Endothelial cell of umbilical vein (primary cell): ENCODE data around the gene RAD51B. TPM values are rescaled to one million over a fixed set of nuclear protein-coding genes. Genes with fewer than 3 reads are reported as not detected.

Experiments used
- BruUV-seq: library from RNA; stranded (reverse); fragments of 400-500 nt; replicated peaks from 2 replicates; lab custom pipeline; 2021; lab: Mats Ljungman, UMichigan
- CTCF ChIA-PET: fragments of 300-600, 350-600 bp; sonication (Branson Sonifier 250); formaldehyde crosslinking; loops from one replicate; lab custom pipeline; 2021; ENCODE audit warnings: antibody characterized with exemption, inconsistent platforms; lab: Charles Lee
- POLR2A ChIA-PET: fragments of 300-600, 350-600 bp; sonication (Branson Sonifier 250); formaldehyde crosslinking; loops from one replicate; lab custom pipeline; 2021; ENCODE audit warnings: antibody characterized with exemption, inconsistent platforms; lab: Charles Lee
- DNase-seq: peaks from one replicate; pipeline ENCODE4 v3.0.0-alpha.2; 2011; ENCODE audit warnings: low read depth, low spot score
- FAIRE-seq: peaks from 2 replicates; lab custom pipeline; 2011; peaks lifted over from hg19 to GRCh38; lab: Jason Lieb, UNC
- H2AFZ ChIP-seq: 2 replicates; pipeline ENCODE4 v1.6.0; 2012; ENCODE audit warnings: low read depth, low read length, control low read depth, inconsistent platforms
- H3K27ac ChIP-seq: 2 replicates; pipeline ENCODE4 v1.5.1; 2011; ENCODE audit warnings: low read depth, mild to moderate bottlenecking, control low read depth, low read length, moderate library complexity; ENCODE audit not compliant: insufficient read depth
- H3K27me3 ChIP-seq, 2 experiments: 2 replicates each; pipeline versions ENCODE4 v1.6.0 to v1.6.1; 2011; ENCODE audit warnings: low read length in 2 of 2, mixed read lengths in 1 of 2; ENCODE audit not compliant: control insufficient read depth in 2 of 2, insufficient read depth in 2 of 2
- H3K36me3 ChIP-seq, 2 experiments: 2 replicates in 1 of 2; 3 replicates in 1 of 2; pipeline ENCODE4 v1.5.1; 2011; ENCODE audit warnings: low read length in 2 of 2, mild to moderate bottlenecking in 1 of 2, moderate library complexity in 1 of 2; ENCODE audit not compliant: control insufficient read depth in 2 of 2, insufficient read depth in 2 of 2; ENCODE audit errors: extremely low read depth in 1 of 2
- H3K4me1 ChIP-seq: 3 replicates; pipeline ENCODE4 v1.5.1; 2011; ENCODE audit warnings: mild to moderate bottlenecking, low read length; ENCODE audit not compliant: control insufficient read depth, insufficient read depth; ENCODE audit errors: extremely low read depth
- H3K4me2 ChIP-seq: 2 replicates; pipeline ENCODE4 v1.6.1; 2011; ENCODE audit warnings: low read length, control low read depth, mixed read lengths; ENCODE audit not compliant: insufficient read depth
- H3K4me3 ChIP-seq, 3 experiments: fragments of 200-600 bp in 1 of 3; sonication (generic), shearing (Covaris generic) in 1 of 3; replicated peaks in 1 of 3; 2 replicates each; pipeline ENCODE4 v1.5.1; 2011 to 2016; ENCODE audit warnings: control low read depth in 3 of 3, low read length in 3 of 3, mild to moderate bottlenecking in 2 of 3, inconsistent platforms in 1 of 3, low read depth in 1 of 3, moderate library complexity in 1 of 3; ENCODE audit not compliant: insufficient read depth in 1 of 3
- H3K79me2 ChIP-seq: 2 replicates; pipeline ENCODE4 v1.6.0; 2012; ENCODE audit warnings: low read length, inconsistent platforms; ENCODE audit not compliant: control insufficient read depth, insufficient read depth
- H3K9ac ChIP-seq: replicated peaks from 2 replicates; pipeline ENCODE3; 2011; ENCODE audit warnings: low read length, control low read depth; ENCODE audit not compliant: insufficient read depth; ENCODE audit errors: extremely low read depth
- H3K9me1 ChIP-seq: replicated peaks from 3 replicates; pipeline ENCODE4 v1.6.0; 2011; ENCODE audit warnings: mild to moderate bottlenecking, low read length; ENCODE audit not compliant: control insufficient read depth, insufficient read depth; ENCODE audit errors: extremely low read depth
- H3K9me3 ChIP-seq: replicated peaks from 2 replicates; pipeline ENCODE4 v1.5.1; 2012; ENCODE audit warnings: low read length, inconsistent platforms; ENCODE audit not compliant: control insufficient read depth, insufficient read depth
- H4K20me1 ChIP-seq: replicated peaks from 2 replicates; pipeline ENCODE3; 2011; ENCODE audit warnings: mild to moderate bottlenecking, low read length; ENCODE audit not compliant: control insufficient read depth, insufficient read depth; ENCODE audit errors: extremely low read depth
- EZH2 ChIP-seq: IDR thresholded peaks from 2 replicates; pipeline ENCODE4 v1.6.1; 2012; ENCODE audit warnings: borderline replicate concordance, low read depth, mild to moderate bottlenecking, moderate library complexity, low read length, inconsistent platforms; ENCODE audit not compliant: severe bottlenecking
- FOS ChIP-seq: IDR thresholded peaks from 2 replicates; pipeline ENCODE4 v1.6.1; 2011; ENCODE audit warnings: mild to moderate bottlenecking, low read length, moderate library complexity, borderline replicate concordance; ENCODE audit not compliant: insufficient read depth
- GATA2 ChIP-seq: IDR thresholded peaks from 2 replicates; pipeline ENCODE4 v1.7.0; 2011; ENCODE audit warnings: low read depth, mild to moderate bottlenecking, moderate library complexity, mixed read lengths, low read length; ENCODE audit not compliant: insufficient read length, insufficient read depth
- POLR2A ChIP-seq: IDR thresholded peaks from 2 replicates; pipeline ENCODE4 v1.6.1; 2012; ENCODE audit warnings: low read depth, mild to moderate bottlenecking, control low read depth, low read length
- POLR2AphosphoS5 ChIP-seq: IDR thresholded peaks from 2 replicates; pipeline ENCODE4 v1.6.1; 2012; ENCODE audit warnings: low read depth, mild to moderate bottlenecking, control low read depth, low read length, moderate library complexity; ENCODE audit not compliant: insufficient read depth
- dilution Hi-C: fragments of 300-500 bp; cut with MboI; formaldehyde crosslinking; loops from one replicate; pipeline ENCODE4 v1.15.0; 2019; ENCODE audit warnings: low sequenced_read_pairs; ENCODE audit not compliant: extremely low pct_ligation_motif_present
- intact Hi-C: fragments of 100-400 bp; cut with micrococcal nuclease; formaldehyde crosslinking; loops from one replicate; pipeline ENCODE4 v1.10.0; 2022
- polyA plus RNA-seq, 4 experiments: library from polyadenylated mRNA; depleted of rRNA in 3 of 4; stranded (reverse) in 3 of 4; unstranded in 1 of 4; fragments of >200 nt; gene quantifications; 2 replicates each; pipeline versions ENCODE4 v1.2.1 to v1.2.3, GENCODE V29; 2011 to 2012; ENCODE audit warnings: missing spikeins in 1 of 4
- total RNA-seq: library from RNA; stranded (reverse); gene quantifications from 2 replicates; pipeline ENCODE4 v1.2.3, GENCODE V29; 2021
- TF ChIP-seq, protein P1 (sequence below), 2 donors: IDR thresholded peaks; 1 replicate in 1 of 2; 2 replicates in 1 of 2; pipeline ENCODE4 v1.5.1; 2011; ENCODE audit warnings: low read length in 2 of 2, mild to moderate bottlenecking in 2 of 2, moderate library complexity in 2 of 2, control low read depth in 1 of 2, inconsistent platforms in 1 of 2, low read depth in 1 of 2; ENCODE audit not compliant: insufficient read depth in 1 of 2; ENCODE audit errors: extremely low read depth in 1 of 2
- TF ChIP-seq, protein P2 (sequence below): IDR thresholded peaks from 2 replicates; pipeline ENCODE4 v1.6.1; 2011; ENCODE audit not compliant: insufficient read depth, insufficient read length

The RAD51B gene
- total and polyA plus RNA-seq, 2 donors (not counting 3 experiments of a cell fraction or from before 2014, with no cell fraction given), result 3.9 to 19.0 TPM

DNA sequence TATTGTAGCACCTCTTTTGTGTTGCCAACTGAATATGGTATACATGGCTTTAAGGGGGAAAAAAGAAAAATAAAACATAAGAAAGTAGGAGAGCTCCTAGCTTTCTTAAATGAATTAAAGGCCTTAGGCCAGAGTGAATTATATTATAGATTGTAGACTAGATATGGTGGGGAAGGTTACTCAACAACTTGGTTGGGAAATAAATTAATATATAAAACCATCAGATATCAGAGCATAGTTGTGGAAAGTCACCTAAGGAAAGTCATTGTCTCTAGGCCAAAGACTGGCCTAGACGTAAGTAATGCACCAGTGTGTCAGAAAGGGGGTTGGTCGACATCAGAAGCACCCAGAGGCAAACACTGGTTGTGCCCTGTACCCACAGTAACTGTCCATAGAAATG is 391.8 kb downstream of the RAD51B start:
- intact Hi-C loops, result no loop called here
- Histone ChIP-seq H3K9me3 (no peaks in the 10 kb centered on the region), H3K36me3 (no peaks in the 10 kb centered on the region), H4K20me1 (no peaks in the 10 kb centered on the region), H3K79me2 (no peaks in the 10 kb centered on the region), H3K27ac (no peak overlapping the region), H3K4me1 (peaks cover 9% of the 10 kb centered on the region), H3K9me1 (no peaks in the 10 kb centered on the region), H3K4me2 (no peak overlapping the region), H3K27me3 (no peaks in the 10 kb centered on the region), H3K9ac (no peak overlapping the region), H3K4me3 (no peak overlapping the region), H2AFZ (no peak overlapping the region)
- no peak for TF ChIP-seq EZH2
- TF ChIP-seq GATA2, result no peak
- TF ChIP-seq POLR2AphosphoS5, result no peak
- TF ChIP-seq, protein P1, sequence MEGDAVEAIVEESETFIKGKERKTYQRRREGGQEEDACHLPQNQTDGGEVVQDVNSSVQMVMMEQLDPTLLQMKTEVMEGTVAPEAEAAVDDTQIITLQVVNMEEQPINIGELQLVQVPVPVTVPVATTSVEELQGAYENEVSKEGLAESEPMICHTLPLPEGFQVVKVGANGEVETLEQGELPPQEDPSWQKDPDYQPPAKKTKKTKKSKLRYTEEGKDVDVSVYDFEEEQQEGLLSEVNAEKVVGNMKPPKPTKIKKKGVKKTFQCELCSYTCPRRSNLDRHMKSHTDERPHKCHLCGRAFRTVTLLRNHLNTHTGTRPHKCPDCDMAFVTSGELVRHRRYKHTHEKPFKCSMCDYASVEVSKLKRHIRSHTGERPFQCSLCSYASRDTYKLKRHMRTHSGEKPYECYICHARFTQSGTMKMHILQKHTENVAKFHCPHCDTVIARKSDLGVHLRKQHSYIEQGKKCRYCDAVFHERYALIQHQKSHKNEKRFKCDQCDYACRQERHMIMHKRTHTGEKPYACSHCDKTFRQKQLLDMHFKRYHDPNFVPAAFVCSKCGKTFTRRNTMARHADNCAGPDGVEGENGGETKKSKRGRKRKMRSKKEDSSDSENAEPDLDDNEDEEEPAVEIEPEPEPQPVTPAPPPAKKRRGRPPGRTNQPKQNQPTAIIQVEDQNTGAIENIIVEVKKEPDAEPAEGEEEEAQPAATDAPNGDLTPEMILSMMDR (IDR thresholded peaks at IDR 0.05; ENCODE audit: extremely low read depth in 1 of 2, insufficient read depth in 1 of 2, low read depth in 1 of 2, low read length in 2 of 2), result no peak
- TF ChIP-seq POLR2A, result no peak
- TF ChIP-seq, protein P2, sequence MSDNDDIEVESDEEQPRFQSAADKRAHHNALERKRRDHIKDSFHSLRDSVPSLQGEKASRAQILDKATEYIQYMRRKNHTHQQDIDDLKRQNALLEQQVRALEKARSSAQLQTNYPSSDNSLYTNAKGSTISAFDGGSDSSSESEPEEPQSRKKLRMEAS, result no peak
- no peak for TF ChIP-seq FOS
- POLR2A ChIA-PET, result no interaction called here
- dilution Hi-C loops, result no loop called here
- DNase-seq, result no peak
- CTCF ChIA-PET, result no interaction called here
- FAIRE-seq, result no peak
- no TSS peak for BruUV-seq
